Activated CD8-positive, alpha-beta memory T cell treated with anti-CD3 and anti-CD28 coated beads, Interleukin-2, amount 10 ng/mL, durations not matched to agents 7 days and 5 days (primary cell): ENCODE results near the gene MIDN. TPM values are rescaled to one million over a fixed set of nuclear protein-coding genes. Genes with fewer than 3 reads are reported as not detected.

Source experiments
- ATAC-seq: fragments of 150-1000 bp; cut with Tn5 transposase; one replicate; pipeline ENCODE4 v1.10.0; 2021; ENCODE audit warnings: moderate library complexity
- CTCF ChIA-PET: fragments of 350-600 bp; sonication (Branson Sonifier 250); formaldehyde crosslinking; loops from one replicate; lab custom pipeline; 2021; ENCODE audit warnings: antibody characterized with exemption; lab: Charles Lee
- DNase-seq: peaks from one replicate; pipeline ENCODE4 v3.0.0-alpha.2; 2020
- H3K27ac Mint-ChIP-seq: one replicate; pipeline ENCODE4 v1.8.0; 2021; ENCODE audit warnings: mild to moderate bottlenecking, mixed read lengths
- H3K27me3 Mint-ChIP-seq: one replicate; pipeline ENCODE4 v1.8.0; 2021; ENCODE audit warnings: mixed read lengths
- H3K36me3 Mint-ChIP-seq: one replicate; pipeline ENCODE4 v1.8.0; 2021; ENCODE audit warnings: mild to moderate bottlenecking, mixed read lengths
- H3K4me1 Mint-ChIP-seq: one replicate; pipeline ENCODE4 v1.8.0; 2021; ENCODE audit warnings: mixed read lengths
- H3K4me3 Mint-ChIP-seq: one replicate; pipeline ENCODE4 v1.8.0; 2021; ENCODE audit warnings: mild to moderate bottlenecking, moderate library complexity, mixed read lengths
- H3K9me3 Mint-ChIP-seq: one replicate; pipeline ENCODE4 v1.8.0; 2022; ENCODE audit warnings: low read depth, mixed read lengths
- total RNA-seq, 2 experiments: library from RNA; stranded (reverse); gene quantifications; one replicate each; pipeline ENCODE4 v1.2.3, GENCODE V29; 2021

MIDN gene
- total RNA-seq, 2 experiments from 2014 or later: 73.3 to 88.6 TPM

- CTCF ChIA-PET: no interaction called here
- Mint-ChIP-seq H3K27ac (no peak within 1 kb of the TSS), H3K4me1 (peaks cover 1% of the 10 kb centered on the region), H3K36me3 (no peaks in the 10 kb centered on the region), H3K4me3 (no peak within 1 kb of the TSS), H3K27me3 (peaks cover 30% of the 10 kb centered on the region), H3K9me3 (no peaks in the 10 kb centered on the region)
- ATAC-seq: no peak
- DNase-seq: no peak
These were observed 37.5 kb downstream of the MIDN start, which contains the start of gene EFNA2 for GRCh38 chr19:1285737-1286360. Gene EFNA2 (plus strand): TSS chr19:1285873. CDS start chr19:1286169, 296 bp downstream.

GRCh38 chr19:1286487-1287353 lies 38.3 kb downstream of the MIDN start:
- no peak for DNase-seq
- H3K27ac Mint-ChIP-seq: no peak overlapping the region
- CTCF ChIA-PET: no interaction called here

GRCh38 chr19:1287354-1288225 lies 39.2 kb downstream of the MIDN start:
- no peaks in the 10 kb centered on the region for H3K36me3 Mint-ChIP-seq
- no peak overlapping the region for H3K27ac Mint-ChIP-seq
- H3K9me3 Mint-ChIP-seq: no peaks in the 10 kb centered on the region
- CTCF ChIA-PET: no interaction called here
- ATAC-seq: no peak
- no peak for DNase-seq
- H3K27me3 Mint-ChIP-seq: peaks cover 32% of the 10 kb centered on the region
- no peak overlapping the region for H3K4me3 Mint-ChIP-seq
- peaks cover 1% of the 10 kb centered on the region for H3K4me1 Mint-ChIP-seq

More at GRCh38 chr19:1286487-1287353, 38.3 kb downstream of the MIDN start:
- Mint-ChIP-seq H3K36me3 (no peaks in the 10 kb centered on the region), H3K9me3 (no peaks in the 10 kb centered on the region), H3K4me3 (no peak overlapping the region), H3K27me3 (peaks cover 30% of the 10 kb centered on the region), H3K4me1 (peaks cover 1% of the 10 kb centered on the region)
- ATAC-seq: no peak

- DNase-seq (no peak), ATAC-seq (no peak)
- CTCF ChIA-PET: no interaction called here
- Mint-ChIP-seq H3K9me3 (no peaks in the 10 kb centered on the region), H3K4me3 (no peak overlapping the region), H3K27ac (no peak overlapping the region), H3K27me3 (peaks cover 32% of the 10 kb centered on the region), H3K36me3 (no peaks in the 10 kb centered on the region), H3K4me1 (peaks cover 1% of the 10 kb centered on the region)
These were observed 39.8 kb downstream of the MIDN start for GRCh38 chr19:1288226-1288612.

GRCh38 chr19:1288833-1289685 lies 40.7 kb downstream of the MIDN start:
- DNase-seq: no peak
- Mint-ChIP-seq H3K4me3 (no peak overlapping the region), H3K4me1 (peaks cover 1% of the 10 kb centered on the region), H3K27ac (no peak overlapping the region), H3K36me3 (no peaks in the 10 kb centered on the region), H3K9me3 (no peaks in the 10 kb centered on the region), H3K27me3 (peaks cover 30% of the 10 kb centered on the region)
- no peak for ATAC-seq
- CTCF ChIA-PET: no interaction called here

GRCh38 chr19:1289686-1290025 lies 41.3 kb downstream of the MIDN start:
- DNase-seq (no peak), ATAC-seq (no peak)
- Mint-ChIP-seq H3K36me3 (no peaks in the 10 kb centered on the region), H3K4me1 (peaks cover 1% of the 10 kb centered on the region), H3K27ac (no peak overlapping the region), H3K9me3 (no peaks in the 10 kb centered on the region), H3K27me3 (peaks cover 26% of the 10 kb centered on the region), H3K4me3 (no peak overlapping the region)
- CTCF ChIA-PET: no interaction called here

GRCh38 chr19:1290196-1290702 lies 41.9 kb downstream of the MIDN start:
- no peaks in the 10 kb centered on the region for H3K36me3 Mint-ChIP-seq
- peaks cover 22% of the 10 kb centered on the region for H3K27me3 Mint-ChIP-seq
- CTCF ChIA-PET: no interaction called here
- H3K27ac Mint-ChIP-seq: no peak overlapping the region
- no peak for DNase-seq
- H3K4me3 Mint-ChIP-seq: no peak overlapping the region
- H3K4me1 Mint-ChIP-seq: peaks cover 1% of the 10 kb centered on the region
- no peak for ATAC-seq
- H3K9me3 Mint-ChIP-seq: no peaks in the 10 kb centered on the region

GRCh38 chr19:1290703-1291651 lies 42.6 kb downstream of the MIDN start:
- CTCF ChIA-PET: no interaction called here
- no peak for ATAC-seq
- no peak overlapping the region for H3K27ac Mint-ChIP-seq

GRCh38 chr19:1291761-1292418 lies 43.5 kb downstream of the MIDN start:
- no peaks in the 10 kb centered on the region for H3K4me1 Mint-ChIP-seq
- CTCF ChIA-PET: no interaction called here
- DNase-seq: no peak
- H3K27me3 Mint-ChIP-seq: peaks cover 15% of the 10 kb centered on the region
- H3K4me3 Mint-ChIP-seq: no peak overlapping the region
- ATAC-seq: no peak
- H3K27ac Mint-ChIP-seq: no peak overlapping the region
- H3K9me3 Mint-ChIP-seq: no peaks in the 10 kb centered on the region
- no peaks in the 10 kb centered on the region for H3K36me3 Mint-ChIP-seq

More at GRCh38 chr19:1290703-1291651, 42.6 kb downstream of the MIDN start:
- DNase-seq: no peak
- peaks cover 1% of the 10 kb centered on the region for H3K4me1 Mint-ChIP-seq
- H3K27me3 Mint-ChIP-seq: peaks cover 21% of the 10 kb centered on the region
- H3K36me3 Mint-ChIP-seq: no peaks in the 10 kb centered on the region
- no peaks in the 10 kb centered on the region for H3K9me3 Mint-ChIP-seq
- no peak overlapping the region for H3K4me3 Mint-ChIP-seq

- Mint-ChIP-seq H3K4me1 (no peaks in the 10 kb centered on the region), H3K27me3 (peaks cover 15% of the 10 kb centered on the region), H3K36me3 (no peaks in the 10 kb centered on the region), H3K27ac (no peak overlapping the region), H3K9me3 (no peaks in the 10 kb centered on the region), H3K4me3 (no peak overlapping the region)
- no peak for ATAC-seq
- CTCF ChIA-PET: no interaction called here
- no peak for DNase-seq
These were observed 44.2 kb downstream of the MIDN start for GRCh38 chr19:1292419-1293151.
